Inflammatory macrophage (primary cell): ENCODE measurements around the gene CCNF.
A peak's percentile ranks its signal among the peaks of the same experiment; 100 is the strongest.
"Not testable (repeated sequence)": the region's sequence is repeated elsewhere in the genome, so short reads cannot be mapped to it uniquely, and the experiment has no call there.

ENCODE experiments used
- DNase-seq, 2 donors: peaks; one replicate each; pipeline ENCODE4 v3.0.0-alpha.2; 2020 to 2022

Gene CCNF

DNA sequence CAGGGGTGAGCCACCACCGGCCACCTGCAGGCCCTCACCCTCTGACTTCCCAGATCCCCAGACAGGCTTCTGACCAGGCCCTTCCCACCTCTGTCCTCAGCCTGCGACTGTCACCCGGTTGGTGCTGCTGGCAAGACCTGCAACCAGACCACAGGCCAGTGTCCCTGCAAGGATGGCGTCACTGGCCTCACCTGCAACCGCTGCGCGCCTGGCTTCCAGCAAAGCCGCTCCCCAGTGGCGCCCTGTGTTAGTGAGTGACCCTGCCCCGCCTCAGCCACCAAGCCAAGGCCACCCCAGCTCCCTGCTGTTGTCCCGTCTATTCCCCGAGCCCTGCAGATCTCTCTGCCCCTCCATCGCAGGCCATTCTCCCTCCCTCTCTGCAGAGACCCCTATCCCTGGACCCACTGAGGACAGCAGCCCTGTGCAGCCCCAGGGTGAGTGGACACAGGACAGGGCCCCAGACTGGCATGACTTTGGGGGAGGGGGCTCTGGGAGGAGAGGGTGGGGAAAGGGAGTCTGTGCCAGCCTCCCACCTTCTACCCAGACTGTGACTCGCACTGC, 43.7 kb downstream of the CCNF start:
- DNase-seq, result no peak

GRCh38 chr16:2473446-2473926, 44.2 kb downstream of the CCNF start:
- no peak for DNase-seq

- DNase-seq, result peak; percentile 36 to 67
Observed at GRCh38 chr16:2473999-2474876, 45.0 kb downstream of the CCNF start.

DNA sequence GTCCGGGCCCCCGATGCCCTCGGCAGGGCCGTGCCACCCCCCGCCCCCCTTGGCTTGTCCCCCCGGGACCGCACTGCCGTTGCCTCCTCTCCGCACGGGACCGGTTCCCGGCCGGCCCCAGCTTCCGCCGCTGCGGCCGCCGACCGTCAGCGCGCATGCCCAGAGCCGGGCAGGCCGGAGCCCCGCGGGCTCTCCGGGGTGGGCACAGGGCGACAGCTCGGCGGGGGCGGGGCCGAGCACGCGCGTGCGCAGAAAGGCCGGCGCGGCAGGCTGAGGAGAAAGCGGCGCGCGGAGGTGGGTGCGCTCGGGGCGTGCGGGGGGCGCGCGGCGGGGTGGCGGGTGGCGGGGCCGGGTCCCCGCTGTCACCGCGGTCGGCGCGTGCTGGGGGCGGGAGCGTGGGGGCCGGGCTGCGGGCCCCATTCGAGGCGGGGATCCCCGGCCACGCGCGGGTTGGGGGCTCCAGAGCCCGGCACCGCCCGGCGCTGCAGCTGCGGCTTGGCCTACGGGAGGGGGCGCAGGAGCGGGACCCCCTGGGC, 45.7 kb downstream of the CCNF start, which contains the start of gene TBC1D24:
Gene TBC1D24, plus strand, starts transcription at position 251 of the 536 bp plus-strand sequence. CDS start 21,022 bp downstream, outside the sequence.
- DNase-seq, result peak; percentile 84 to 92

DNA sequence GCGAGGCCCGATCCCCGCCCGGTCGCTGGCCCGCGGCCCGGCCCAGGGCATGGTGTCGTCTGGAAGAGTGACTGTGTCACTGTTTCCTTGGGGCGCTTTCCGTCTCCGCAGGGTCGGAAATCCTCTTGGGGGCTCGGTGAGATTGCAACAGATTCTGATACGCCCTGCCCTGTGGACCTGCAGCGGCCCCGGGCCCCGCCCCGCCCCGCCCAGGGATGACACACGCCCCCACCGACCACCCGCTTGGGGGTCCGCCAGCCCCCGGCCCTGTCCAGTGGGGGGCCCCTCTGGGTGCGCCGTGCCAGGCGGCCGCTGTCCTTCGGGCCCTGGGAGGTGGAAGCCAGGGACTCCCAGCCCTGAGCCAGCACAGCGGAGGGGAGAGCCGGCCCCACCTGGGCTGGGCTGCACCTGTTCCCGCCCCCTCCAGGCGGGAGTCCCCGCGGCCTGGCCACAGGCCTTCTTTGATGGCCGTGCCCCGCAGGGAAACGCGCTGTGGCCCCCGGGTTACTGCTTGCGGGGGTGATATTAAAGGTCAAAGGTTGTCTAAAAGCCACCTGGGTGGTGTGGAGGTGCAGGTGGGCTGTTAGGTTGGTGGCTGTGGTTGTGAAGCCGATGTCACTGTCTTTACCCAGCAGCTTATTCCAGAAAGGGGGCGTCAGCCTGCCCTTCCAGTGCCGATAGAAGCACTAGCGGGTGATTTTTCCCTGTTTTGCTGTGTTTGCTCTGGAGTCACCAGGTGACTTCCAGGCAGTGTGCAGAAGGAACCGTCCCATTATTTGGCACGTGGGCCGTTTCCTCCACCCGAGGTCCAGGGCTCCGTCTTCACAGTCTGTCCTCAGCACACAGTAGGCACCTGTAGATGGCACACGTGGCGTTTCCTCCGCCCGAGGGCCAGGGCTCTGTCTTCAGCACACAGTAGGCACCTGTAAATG, 46.4 kb downstream of the CCNF start:
- no peak for DNase-seq

DNA sequence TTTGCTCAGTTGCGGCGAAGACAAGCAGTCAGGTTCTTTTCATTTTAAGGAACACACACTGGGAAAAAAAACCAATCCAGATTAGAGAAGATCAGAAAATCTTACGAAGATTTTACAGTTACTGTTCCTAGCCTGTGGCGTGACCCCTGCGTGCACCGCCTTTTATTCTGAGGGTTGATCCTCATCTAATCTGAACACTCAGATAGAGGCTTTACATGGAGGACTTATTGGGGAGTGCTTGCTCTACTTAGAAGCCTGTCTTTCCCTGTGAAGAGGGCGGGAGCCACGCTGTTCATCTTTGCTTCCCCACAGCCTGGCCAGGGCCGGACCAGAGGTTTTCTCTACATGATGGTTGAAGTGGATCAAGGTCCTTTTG, 47.1 kb downstream of the CCNF start:
- DNase-seq, result no peak

DNA sequence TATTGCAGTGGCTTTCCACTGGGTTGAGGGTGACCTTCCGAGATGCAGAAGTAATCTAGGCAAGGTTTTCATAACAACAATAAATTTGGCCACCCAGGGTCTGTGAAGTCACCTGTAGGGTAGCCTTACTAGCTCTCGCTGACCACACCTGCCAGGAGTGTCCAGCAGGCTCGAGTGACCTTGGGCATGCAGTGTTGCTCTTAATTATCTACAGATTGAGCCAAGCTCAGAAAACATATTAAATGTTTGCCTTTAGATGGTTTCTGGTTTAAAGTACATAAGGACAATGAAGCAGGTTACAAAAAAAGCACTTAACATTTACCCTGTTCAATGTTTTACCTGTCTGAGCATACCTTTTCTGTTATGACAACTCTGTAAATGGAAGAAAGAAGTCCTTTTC, 47.5 kb downstream of the CCNF start:
- DNase-seq, result no peak

DNA sequence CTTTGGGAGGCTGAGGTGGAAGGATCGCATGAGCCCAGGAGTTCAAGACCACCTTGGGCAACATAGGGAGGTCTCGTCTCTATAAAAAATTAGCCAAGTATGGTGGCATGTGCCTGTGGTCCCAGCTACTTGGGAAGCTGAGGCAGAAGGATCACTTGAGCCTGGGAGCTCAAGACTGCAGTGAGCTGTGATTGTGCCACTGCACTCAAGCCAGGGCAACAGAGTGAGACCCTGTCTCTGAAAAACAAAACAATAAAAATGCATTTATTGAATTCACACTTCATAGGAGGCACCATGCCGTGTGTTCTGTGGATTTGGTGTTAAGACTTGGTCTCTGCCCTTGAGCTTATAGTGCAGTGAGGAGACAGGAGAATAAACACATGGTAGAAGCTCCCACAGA, 48.1 kb downstream of the CCNF start:
- no peak for DNase-seq

- no peak for DNase-seq
Observed at GRCh38 chr16:2478279-2478678, 49.0 kb downstream of the CCNF start.

- not testable (repeated sequence) for DNase-seq
Observed at GRCh38 chr16:2479996-2480395, 50.7 kb downstream of the CCNF start.

DNA sequence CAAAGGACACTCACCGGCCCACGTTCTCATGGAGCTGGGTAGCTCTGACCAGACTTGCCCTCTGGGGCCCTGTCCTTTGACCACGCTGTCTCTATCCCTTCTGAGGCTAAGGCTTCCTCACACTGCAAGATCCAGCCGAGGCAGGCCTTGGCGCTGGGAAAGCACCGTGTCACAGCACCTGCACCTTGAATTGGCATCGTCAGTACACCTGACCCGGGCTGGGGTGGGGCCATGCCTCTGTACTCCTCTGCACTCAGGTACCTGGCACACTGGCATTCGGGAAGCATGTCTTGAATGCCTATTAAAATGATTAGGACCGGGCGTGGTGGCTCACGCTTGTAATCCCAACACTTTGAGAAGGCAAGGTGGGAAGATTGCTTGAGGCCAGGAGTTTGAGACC, 51.7 kb downstream of the CCNF start:
- no peak for DNase-seq

DNA sequence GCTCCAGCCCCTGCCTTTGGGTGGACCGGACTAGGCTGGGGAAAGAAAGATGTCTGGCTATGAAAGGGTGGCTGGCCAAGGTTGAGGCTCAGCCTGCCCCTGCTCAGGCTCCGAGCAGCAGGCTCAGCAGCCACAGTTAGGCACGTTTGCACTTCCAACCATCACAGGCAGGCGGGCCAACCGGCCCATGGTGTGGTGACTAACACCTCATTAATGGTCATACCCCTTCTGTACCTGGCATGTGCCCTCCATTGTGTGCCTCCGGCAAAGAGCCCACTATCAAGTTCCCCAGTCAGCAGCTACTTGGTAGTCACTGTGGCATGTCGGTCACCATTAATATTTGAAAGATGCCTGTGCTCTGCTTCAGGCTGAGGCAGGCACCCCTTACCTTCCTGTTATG, 52.4 kb downstream of the CCNF start:
- no peak for DNase-seq

DNA sequence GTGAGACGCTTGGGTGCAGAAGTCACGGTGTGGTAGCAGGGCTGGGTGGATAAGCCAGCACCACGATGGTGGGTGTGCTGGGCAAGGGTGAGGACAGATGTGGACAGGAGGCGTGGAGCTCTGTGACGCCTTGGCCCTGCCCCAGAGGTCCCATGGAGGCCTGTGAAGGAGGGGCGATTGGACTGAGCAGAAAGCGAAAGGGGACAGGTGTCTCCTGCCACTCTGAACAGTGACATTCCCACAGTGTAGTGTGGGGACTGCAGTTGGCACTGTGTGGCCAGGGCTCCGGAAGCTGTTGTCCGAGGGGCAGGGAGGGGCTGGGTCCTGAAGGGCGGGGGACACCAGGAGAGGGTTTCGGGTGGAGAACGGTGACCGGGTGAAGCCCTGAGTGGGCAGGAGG, 53.0 kb downstream of the CCNF start:
- DNase-seq, result no peak

GRCh38 chr16:2482708-2483534, 53.7 kb downstream of the CCNF start:
- peak in 1 of 2 donors; percentile 63 for DNase-seq

GRCh38 chr16:2483939-2484897, 55.0 kb downstream of the CCNF start:
- DNase-seq, result no peak

DNA sequence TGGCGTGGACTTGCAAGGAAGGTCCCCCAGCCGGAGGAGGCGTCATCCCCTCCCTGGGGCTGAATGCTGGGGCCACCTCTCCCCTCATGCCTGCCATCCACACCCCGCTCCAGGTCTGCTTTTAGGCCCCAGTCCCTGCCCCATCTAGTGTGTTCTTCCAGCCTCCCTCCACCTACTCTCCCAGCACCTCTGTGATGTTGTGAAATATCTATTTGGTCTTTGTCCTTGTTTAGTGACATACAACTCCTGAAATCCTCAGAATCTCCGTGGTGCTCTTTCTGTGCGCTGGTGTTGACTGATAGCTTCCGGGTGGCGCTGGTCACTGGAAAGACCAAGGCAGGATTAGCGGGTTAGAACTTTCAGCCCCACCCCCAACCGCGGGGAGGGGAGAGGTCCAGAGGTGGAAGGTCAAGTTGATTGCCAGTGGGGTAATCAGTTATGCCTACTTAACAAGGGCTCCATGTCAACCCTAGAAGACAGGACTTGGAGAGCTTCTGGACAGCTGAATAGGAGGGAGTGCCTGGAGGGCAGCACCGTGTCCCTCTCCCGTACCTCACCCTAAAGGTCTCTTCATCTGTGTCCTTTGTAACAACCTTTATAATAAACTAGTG, 55.8 kb downstream of the CCNF start:
- no peak for DNase-seq

DNA sequence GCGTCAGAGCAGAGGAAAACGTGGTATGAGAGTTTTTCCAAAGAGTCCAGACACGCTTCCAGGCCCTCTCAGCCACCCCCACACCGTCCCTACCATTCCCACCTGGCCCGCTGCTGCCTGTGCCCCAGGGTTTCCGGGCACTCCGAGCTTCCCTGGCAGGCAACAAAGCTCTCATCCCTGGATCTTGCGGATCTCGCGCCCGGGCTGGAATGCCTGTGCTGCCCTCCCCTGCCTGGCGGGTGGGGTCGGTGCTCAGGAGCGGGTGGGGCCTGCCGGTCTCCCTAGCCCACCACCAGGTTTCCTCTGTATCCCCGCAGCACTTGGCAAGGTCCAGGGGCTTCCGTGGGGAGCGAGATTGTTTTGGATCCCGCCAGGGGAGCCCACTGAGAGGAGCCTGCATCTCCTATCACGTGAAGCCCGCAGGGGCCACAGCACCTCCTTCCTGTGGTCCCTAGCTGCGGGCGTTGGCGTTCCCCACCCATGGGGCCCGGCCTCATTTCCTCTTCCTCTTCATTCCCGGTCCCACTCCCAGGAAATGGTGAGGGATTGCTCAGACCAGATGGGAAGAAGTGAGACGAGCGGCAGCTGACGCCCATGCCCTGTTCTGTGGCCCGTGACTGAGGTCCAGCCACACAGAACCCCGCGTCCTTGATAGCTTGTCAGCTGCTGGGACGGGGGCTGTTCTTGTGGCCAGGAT, 56.7 kb downstream of the CCNF start:
- peak in 1 of 2 donors; percentile 27 for DNase-seq

GRCh38 chr16:2486645-2487516, 57.6 kb downstream of the CCNF start:
- peak; percentile 53 to 72 for DNase-seq

- DNase-seq, result no peak
Observed at GRCh38 chr16:2487517-2487842, 58.2 kb downstream of the CCNF start.
